Measurements from ENCODE around the gene GCSAM. TPM values are rescaled to one million over a fixed set of nuclear protein-coding genes. Genes with fewer than 3 reads are reported as not detected.

GCSAM gene
- total RNA-seq, 1 experiment from 2014 or later: not detected

- DNase-seq (ENCODE audit: low read depth): no peak
- in situ Hi-C loops (cut with HindIII; ENCODE audit: low pct_unique_long_range_greater_than_20kb, low sequenced_read_pairs): no loop called here
Measured at GRCh38 chr3:112132088-112132487, 960 bp downstream of the GCSAM start.

DNA sequence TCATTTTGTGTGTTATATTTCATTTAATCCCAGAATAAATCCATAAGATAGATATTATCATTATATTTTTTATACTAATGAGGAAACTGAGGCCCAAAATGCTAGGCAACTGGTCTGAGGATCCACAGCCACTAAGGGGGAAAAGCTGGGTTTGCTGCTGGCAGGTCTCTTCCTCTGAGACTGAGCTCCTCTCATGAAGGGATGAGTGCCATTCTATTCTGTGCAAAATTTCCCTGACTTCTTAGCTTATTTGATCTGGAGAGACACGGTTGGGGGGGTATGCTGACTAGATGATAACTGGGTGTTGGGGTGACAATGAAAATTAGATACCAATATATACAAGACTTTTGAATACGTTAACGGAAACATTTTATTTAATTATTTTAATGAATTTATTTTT is 1.9 kb downstream of the GCSAM start:
- no peak for DNase-seq (ENCODE audit: low read depth)
- in situ Hi-C loops (cut with HindIII; ENCODE audit: low pct_unique_long_range_greater_than_20kb, low sequenced_read_pairs): no loop called here

DNA sequence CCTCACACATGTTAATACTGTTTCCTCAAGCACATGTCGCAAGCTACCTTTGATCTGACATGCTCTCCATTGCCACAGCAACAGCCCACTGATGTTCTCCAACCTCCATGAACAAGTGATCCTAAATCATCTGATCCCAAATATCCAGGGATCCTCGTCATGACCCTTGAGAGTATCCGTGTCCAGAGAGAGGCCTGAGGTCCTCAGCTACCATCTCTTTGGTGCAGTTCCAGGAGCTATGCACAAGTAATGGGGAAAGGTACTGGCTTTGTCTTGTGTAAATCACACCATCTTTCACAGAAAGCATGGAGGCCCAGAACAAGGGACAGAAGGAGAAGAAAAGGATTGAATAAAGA is 2.4 kb downstream of the GCSAM start:
- no peak for DNase-seq (ENCODE audit: low read depth)
- in situ Hi-C loops (cut with HindIII; ENCODE audit: low pct_unique_long_range_greater_than_20kb, low sequenced_read_pairs): no loop called here

- in situ Hi-C loops (cut with HindIII; ENCODE audit: low pct_unique_long_range_greater_than_20kb, low sequenced_read_pairs): no loop called here
- no peak for DNase-seq (ENCODE audit: low read depth)
Measured at GRCh38 chr3:112129925-112130637, 3.0 kb downstream of the GCSAM start.

DNA sequence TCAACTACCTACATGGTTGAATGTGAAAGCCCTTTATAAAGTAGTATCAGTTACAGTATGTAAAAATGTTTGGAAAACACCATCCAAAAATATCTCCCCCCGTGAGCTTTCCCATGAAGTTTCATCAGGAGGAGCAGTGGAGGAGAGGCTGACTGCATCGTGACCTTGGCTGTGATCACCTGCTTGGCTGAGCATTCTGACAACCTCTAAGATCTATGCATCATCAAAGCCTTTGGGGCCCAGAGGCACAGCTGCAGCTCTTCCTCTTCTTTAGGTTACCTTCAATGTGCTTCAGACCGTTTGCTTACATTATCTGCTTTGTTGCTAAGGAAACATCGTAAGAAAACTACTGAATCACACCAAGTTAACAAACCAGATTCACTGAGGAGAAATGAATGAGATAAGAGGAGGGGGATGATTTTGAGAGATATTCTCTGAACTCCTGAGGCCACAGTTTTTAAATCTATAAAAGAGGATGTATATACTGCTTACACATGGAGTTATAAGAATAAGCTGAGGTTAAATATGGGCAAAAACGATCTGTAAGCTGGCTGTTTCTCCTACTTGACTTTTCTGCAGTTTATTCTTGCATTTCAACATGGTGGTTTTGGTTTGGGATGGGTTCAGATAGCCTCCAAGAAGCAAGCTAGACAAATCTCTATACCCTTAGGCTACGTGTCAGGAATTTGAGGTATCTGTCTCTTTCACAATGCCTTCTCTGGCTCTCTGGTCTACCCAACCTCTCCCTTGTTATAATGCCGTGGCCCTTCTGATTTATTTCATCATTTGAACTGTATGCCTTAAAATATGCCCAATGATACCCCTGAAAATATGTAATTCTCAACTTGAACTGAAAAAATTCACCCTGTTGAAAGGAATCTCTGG is 4.0 kb downstream of the GCSAM start:
- in situ Hi-C loops (cut with HindIII; ENCODE audit: low pct_unique_long_range_greater_than_20kb, low sequenced_read_pairs): no loop called here

GRCh38 chr3:112127522-112128494 is 5.2 kb downstream of the GCSAM start:
- no peak for DNase-seq (ENCODE audit: low read depth)
- in situ Hi-C loops (cut with HindIII; ENCODE audit: low pct_unique_long_range_greater_than_20kb, low sequenced_read_pairs): no loop called here

More for the DNA sequence above, 4.0 kb downstream of the GCSAM start:
- DNase-seq (ENCODE audit: low read depth): peak; percentile 10

DNA sequence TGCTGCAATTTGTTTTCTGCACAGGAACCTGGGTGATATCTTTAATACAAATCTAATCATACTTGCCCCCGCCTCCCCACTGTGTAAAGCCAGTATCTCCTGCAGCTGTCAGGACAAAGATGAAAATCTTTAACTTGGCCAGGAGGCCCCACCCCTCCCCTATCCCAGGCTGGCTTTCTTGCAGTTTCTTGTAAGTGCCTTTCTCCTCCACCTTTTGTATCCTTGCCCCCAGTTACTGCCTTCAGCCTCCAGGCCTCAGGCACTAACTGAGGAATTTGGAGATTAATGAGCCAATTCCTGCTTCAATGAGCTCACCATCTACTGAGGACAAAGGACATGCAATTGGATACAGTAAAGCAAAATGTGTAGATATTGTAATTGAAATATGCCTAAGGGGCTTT is 6.5 kb downstream of the GCSAM start:
- peak; percentile 12 for DNase-seq (ENCODE audit: low read depth)
- in situ Hi-C loops (cut with HindIII; ENCODE audit: low pct_unique_long_range_greater_than_20kb, low sequenced_read_pairs): no loop called here

- no peak for DNase-seq (ENCODE audit: low read depth)
- in situ Hi-C loops (cut with HindIII; ENCODE audit: low pct_unique_long_range_greater_than_20kb, low sequenced_read_pairs): no loop called here
Measured at GRCh38 chr3:112124907-112125607, 8.0 kb downstream of the GCSAM start.

DNA sequence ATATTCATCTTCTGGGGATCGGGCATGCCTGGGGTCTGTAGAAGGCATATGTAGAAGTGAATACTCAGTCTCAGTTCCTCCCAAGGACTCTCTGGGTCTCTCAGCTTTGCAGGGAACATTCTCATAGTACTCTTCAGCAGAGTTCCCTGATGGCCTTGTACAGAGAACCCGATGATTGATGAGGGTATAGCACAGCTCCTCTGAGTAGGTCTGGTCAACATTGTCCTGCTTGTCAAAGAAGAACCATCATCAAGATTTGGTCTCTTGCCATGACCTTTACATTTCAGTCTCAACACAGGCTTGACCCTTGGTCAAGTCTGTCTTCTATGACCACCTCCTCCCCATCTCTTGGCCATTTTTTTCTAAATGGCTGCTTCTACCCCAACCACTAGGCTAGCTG is 9.5 kb downstream of the GCSAM start:
- no peak for DNase-seq (ENCODE audit: low read depth)
- in situ Hi-C loops (cut with HindIII; ENCODE audit: low pct_unique_long_range_greater_than_20kb, low sequenced_read_pairs): no loop called here

GRCh38 chr3:112122870-112123269 is 10.2 kb downstream of the GCSAM start:
- in situ Hi-C loops (cut with HindIII; ENCODE audit: low pct_unique_long_range_greater_than_20kb, low sequenced_read_pairs): no loop called here
- no peak for DNase-seq (ENCODE audit: low read depth)

DNA sequence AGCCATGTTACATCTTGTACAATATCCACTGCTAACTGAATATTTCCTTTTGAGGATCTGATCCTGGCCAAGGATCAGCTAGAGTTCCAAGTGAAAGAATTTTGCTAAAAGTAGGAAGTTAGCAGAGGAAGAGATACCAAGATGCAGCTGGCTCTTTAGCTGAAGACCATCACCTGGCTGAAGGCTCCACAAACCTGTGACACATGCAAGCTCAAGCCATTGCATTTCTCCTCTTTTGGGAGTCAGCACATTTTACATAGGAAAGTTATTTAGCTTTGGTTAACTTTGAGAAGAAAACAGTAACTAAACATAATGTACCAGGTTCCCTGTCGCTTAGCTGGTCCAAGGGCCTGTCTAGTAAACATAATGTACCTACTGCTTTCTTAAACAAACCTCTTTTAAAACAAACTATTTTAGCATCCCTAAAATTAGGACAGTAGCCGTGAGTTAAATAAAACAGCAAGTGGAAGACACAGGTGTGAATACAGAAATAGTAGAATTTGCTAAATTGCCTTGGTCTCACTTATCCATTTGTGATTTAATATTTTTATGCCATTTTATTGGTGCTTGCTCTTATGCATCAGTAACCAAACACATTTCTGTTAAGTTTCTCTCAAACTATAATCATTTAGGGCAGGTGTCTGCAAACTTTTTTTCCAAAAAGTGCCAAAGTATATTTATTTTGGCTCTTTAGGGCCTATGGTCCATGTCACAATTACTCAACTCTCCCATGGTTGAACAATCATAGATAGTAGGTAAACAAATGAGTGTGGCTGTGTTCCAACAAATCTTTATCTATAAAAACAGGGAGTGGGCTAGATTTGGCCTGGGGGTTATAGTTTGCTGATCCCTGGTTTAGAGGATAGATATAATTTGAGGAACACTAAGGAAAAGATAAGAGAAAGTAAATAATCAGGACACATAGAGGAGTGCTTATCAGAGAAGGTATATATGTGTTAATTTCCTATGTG is 11.2 kb downstream of the GCSAM start:
- in situ Hi-C loops (cut with HindIII; ENCODE audit: low pct_unique_long_range_greater_than_20kb, low sequenced_read_pairs): no loop called here
- no peak for DNase-seq (ENCODE audit: low read depth)

DNA sequence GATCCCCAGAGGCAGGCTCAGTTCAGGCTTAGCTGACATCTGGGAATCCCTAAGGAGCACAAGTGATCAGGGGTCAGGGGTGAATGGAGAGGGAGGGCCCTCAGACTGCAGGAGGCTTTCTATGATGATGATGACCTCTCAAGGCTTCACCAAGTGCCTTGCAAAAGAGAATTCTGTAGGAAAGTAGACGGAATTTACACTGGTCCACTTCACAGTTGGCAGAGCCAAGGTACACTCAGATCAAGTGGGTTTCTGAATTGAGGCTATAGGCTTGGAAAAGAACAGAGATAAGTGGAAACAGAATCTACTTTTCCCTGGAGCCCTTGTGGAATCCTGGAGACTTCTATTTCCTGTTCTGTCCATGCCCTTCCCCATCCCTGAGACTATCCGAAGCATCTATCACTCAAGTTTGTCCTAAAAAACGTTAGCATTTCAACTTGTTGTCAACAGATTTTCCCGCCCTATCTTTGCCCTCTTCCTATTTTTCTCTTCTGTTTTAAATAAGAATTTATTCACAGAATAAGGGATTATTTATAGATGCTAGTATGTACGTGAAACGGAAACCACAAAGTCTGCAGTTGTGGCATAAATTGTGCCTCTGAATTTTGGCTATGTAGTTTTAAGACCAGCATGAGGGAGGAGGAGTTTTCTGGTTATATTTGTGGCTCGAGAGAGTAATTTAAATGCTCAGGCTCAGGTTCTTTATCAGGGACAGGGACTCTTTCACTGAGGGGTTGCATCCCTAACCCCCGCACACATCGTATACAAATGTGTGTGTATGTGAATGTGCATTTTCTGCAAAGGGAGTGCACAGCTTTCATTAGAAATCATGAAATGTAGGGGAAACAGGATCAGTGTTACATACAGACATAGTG is 12.8 kb downstream of the GCSAM start:
- in situ Hi-C loops (cut with HindIII; ENCODE audit: low pct_unique_long_range_greater_than_20kb, low sequenced_read_pairs): no loop called here

DNA sequence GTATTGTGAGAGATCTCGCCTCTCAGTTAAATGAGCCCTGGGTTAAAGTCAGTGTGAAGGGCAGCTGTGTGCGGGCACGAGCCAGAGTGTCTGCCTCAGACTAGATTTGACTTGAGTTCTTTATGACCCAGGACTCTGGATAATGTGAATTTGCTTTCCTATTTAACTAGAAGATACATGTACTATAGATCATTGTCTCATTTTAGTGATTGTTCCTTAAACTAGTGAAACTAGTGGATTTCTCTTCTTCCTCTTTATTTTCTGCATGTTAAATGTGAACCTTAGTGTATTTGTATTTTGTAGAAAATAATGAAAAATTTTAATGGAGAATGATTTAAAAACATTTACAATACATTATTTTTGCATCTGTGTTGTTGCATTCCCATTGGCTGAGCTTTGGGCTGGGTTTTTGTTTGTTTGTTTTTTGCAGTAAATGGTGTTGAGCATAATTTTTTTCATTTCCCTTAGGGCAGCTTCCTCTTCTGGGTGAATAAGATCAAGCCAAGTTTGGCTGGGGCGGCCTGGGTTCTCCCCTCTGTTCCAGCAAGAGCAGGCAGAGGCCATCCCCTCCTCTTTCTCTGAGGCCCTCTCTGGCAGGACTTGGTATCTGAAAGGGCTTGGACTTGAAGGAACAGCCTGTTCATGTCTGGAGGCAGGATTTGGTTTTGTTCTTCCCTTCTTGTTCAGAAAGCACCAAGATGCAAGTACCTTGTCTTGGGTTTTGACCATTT is 15.0 kb downstream of the GCSAM start:
- in situ Hi-C loops (cut with HindIII; ENCODE audit: low pct_unique_long_range_greater_than_20kb, low sequenced_read_pairs): no loop called here
- DNase-seq (ENCODE audit: low read depth): no peak

More for the DNA sequence above, 12.8 kb downstream of the GCSAM start:
- DNase-seq (ENCODE audit: low read depth): no peak

GRCh38 chr3:112117415-112117814 is 15.6 kb downstream of the GCSAM start:
- DNase-seq (ENCODE audit: low read depth): no peak
- in situ Hi-C loops (cut with HindIII; ENCODE audit: low pct_unique_long_range_greater_than_20kb, low sequenced_read_pairs): no loop called here

DNA sequence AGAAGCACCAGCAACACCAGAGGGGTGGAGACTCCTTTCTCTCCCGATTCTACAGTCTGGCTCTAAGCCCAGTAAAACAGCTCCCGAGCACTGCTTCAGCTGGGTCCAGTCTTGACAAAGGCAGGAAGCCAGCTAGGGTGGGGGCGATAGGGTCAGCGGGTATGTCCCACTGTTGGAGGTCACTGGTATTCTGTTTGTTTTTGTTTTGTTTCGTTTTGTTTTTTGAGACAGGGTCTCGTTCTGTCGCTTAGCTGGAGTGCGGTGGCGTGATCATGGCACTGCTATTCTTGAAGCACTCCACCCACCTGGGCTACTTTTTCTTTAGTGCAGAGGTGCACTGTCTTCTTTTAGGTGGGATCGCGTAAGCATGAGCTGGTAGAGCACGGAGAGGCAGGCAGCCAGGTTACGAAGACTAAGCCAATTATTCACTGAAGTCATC is 16.3 kb downstream of the GCSAM start:
- no peak for DNase-seq (ENCODE audit: low read depth)
- in situ Hi-C loops (cut with HindIII; ENCODE audit: low pct_unique_long_range_greater_than_20kb, low sequenced_read_pairs): no loop called here
